Bronchial epithelial cell (primary cell): Measurements from ENCODE around the gene FAM131A. TPM values are rescaled to one million over a fixed set of nuclear protein-coding genes. Genes with fewer than 3 reads are reported as not detected.

ENCODE experiments used
- DNase-seq: peaks from one replicate; pipeline ENCODE4 v3.0.0-alpha.2; 2010; ENCODE audit warnings: low read depth
- FAIRE-seq: peaks from 2 replicates; lab custom pipeline; 2011; peaks lifted over from hg19 to GRCh38; lab: Jason Lieb, UNC
- H3K27me3 ChIP-seq: 2 replicates; pipeline ENCODE4 v1.5.1; 2011; ENCODE audit warnings: low read length; ENCODE audit not compliant: control insufficient read depth, insufficient read depth
- H3K36me3 ChIP-seq: 2 replicates; pipeline ENCODE4 v1.5.1; 2011; ENCODE audit warnings: low read length; ENCODE audit not compliant: control insufficient read depth, insufficient read depth
- H3K4me3 ChIP-seq: 2 replicates; pipeline ENCODE4 v1.5.1; 2011; ENCODE audit warnings: mild to moderate bottlenecking, low read depth, low read length, control low read depth
- total RNA-seq: library from RNA; depleted of rRNA; stranded (reverse); fragments of >200 nt; gene quantifications from 2 replicates; pipeline ENCODE4 v1.2.1, GENCODE V29; 2014
- TF ChIP-seq, protein P1 (sequence below): IDR thresholded peaks from 2 replicates; pipeline ENCODE4 v1.5.1; 2011; ENCODE audit warnings: mild to moderate bottlenecking, moderate library complexity, low read length, control low read depth, inconsistent platforms; ENCODE audit not compliant: insufficient read depth, severe bottlenecking

Gene FAM131A
- total RNA-seq, 1 donor from 2014 or later = 18.2 TPM

DNA sequence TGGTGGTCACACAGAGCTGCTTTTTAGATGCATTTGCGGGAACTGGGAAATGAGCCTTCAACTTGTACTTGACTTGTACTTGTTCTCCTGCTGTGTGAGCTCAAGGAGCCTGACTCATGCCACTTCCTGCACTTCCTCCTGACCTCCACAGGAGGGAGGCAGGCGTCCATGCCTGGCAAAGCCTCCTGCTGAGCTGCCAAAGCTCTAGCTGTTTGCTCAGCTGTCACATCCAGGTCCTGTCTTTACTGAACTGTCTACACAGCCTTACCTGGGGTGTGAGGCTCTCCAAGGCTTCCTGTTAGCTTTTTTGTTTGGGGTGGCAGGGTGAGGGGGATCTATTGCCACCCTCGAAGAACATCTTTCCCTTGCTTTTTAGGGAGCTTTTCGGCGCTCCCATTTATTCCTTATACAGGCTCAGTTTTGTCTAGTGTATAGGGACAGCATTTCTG is 34.2 kb downstream of the FAM131A start:
- peaks cover 9% of the 10 kb centered on the region for H3K27me3 ChIP-seq
- DNase-seq = peak; percentile 83
- TF ChIP-seq, protein P1, sequence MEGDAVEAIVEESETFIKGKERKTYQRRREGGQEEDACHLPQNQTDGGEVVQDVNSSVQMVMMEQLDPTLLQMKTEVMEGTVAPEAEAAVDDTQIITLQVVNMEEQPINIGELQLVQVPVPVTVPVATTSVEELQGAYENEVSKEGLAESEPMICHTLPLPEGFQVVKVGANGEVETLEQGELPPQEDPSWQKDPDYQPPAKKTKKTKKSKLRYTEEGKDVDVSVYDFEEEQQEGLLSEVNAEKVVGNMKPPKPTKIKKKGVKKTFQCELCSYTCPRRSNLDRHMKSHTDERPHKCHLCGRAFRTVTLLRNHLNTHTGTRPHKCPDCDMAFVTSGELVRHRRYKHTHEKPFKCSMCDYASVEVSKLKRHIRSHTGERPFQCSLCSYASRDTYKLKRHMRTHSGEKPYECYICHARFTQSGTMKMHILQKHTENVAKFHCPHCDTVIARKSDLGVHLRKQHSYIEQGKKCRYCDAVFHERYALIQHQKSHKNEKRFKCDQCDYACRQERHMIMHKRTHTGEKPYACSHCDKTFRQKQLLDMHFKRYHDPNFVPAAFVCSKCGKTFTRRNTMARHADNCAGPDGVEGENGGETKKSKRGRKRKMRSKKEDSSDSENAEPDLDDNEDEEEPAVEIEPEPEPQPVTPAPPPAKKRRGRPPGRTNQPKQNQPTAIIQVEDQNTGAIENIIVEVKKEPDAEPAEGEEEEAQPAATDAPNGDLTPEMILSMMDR = peak; percentile 98
- no peak overlapping the region for H3K4me3 ChIP-seq
- FAIRE-seq = no peak
- peaks cover 13% of the 10 kb centered on the region for H3K36me3 ChIP-seq

DNA sequence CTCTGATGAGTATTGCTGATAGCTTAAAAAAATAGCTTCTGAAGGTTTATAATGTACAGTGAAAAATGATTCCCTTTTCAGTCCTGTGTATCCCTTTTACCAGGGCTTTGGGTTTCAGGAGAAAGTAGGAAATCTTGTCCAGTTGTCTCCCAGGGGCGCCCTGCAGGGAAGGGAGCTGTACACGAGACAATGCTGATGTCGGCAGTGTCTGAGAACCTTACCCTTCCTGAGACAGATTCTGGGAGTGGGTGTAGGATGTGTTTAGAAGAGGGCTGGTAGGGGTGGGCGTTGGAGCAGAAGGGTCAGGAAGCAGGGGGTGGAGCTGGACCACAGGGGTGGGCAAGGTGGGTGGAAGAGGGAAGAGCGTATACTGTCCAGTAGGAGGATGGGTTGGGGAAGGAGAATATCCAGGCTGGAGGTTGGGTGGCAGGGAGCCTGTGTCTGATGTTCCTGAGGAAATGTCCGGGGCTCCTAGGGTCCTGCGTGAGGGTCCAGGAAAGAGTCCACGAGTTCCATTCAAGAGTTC is 35.0 kb downstream of the FAM131A start:
- H3K4me3 ChIP-seq = no peak overlapping the region
- FAIRE-seq = no peak

DNA sequence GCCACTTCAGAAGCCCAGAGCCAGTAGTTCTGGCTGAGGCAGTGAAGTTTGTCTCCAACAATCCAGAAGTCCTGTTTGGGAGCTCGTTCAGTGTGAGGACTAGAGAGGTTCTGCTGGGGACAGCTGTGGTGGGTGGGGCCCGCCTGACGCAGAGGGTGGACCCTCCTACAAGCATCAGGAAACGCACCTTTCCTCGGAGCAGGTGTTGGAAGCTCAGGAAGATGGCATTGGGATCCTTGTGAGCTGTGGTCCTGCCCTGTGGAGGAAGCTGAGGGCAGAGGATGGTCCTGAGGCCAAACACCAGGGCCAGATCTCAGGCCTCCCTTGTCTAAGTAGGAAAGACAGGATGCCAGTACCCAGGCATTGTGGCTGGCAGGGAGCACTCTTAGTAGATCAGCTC is 35.5 kb downstream of the FAM131A start:
- Histone ChIP-seq H3K27me3 (peaks cover 11% of the 10 kb centered on the region), H3K36me3 (peaks cover 7% of the 10 kb centered on the region), H3K4me3 (no peak overlapping the region)
- DNase-seq = no peak
- no peak for FAIRE-seq
- TF ChIP-seq, protein P1 = no peak

More for the DNA sequence above, 35.0 kb downstream of the FAM131A start:
- H3K27me3 ChIP-seq = peaks cover 9% of the 10 kb centered on the region
- DNase-seq = no peak
- H3K36me3 ChIP-seq = peaks cover 10% of the 10 kb centered on the region
- TF ChIP-seq, protein P1 = no peak

DNA sequence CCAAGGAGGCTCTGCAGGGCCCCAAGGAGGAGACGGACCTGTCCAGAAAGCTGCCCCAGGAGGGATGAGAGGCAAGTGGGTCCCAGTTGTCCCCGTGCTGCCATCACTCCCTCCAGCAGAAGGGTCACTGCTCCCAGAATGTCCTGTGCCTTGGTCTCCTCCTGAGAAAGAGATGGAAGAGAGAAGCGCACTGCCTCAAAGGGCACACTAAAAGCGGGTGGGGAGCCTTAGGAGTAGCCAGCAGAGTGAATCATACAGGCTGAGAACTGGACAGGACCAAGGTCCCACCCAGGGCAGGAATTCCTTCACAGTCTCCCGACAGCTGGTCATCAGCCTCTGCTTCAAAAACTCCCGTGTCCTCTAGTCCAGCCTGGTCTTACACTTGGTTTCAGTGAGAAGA is 36.0 kb downstream of the FAM131A start:
- H3K4me3 ChIP-seq = no peak overlapping the region
- FAIRE-seq = no peak
- TF ChIP-seq, protein P1 = no peak
- H3K27me3 ChIP-seq = peaks cover 15% of the 10 kb centered on the region
- H3K36me3 ChIP-seq = peaks cover 3% of the 10 kb centered on the region
- no peak for DNase-seq

DNA sequence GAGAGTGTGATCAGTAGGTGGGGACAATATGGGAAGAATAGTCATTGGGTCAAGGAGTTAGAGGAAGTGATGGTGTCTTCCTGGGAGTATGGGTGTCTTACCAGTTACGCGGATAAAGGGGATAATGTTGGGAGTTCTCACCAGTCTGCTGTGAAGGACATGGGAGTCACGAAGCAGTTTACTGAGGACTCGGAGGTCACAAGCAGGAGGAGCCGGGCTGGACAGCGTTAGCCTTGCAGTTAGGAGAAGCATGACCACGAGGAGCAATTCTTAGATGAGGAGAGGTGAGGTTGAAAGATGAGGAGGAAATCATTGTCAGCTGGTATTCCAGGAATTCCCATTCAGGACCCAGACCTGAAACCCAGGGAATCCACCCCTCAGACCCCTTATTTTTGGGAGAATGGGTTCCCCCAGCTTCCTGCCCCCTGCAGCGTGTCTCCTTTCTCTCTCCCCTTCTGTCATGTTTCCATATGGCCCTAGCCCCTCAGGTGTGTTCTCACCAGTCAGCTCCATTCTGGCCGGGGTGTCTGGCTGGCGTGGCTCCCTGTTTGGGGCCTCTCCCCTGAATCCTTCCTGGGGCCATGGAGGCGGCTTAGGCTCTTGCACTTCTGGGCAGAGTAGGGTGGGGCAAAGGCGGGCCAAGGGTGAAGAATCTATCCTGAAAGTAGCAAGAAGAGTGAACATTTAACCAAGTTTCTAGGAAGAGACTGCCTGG is 38.5 kb downstream of the FAM131A start:
- Histone ChIP-seq H3K36me3 (no peaks in the 10 kb centered on the region), H3K4me3 (no peak overlapping the region), H3K27me3 (peaks cover 29% of the 10 kb centered on the region)
- DNase-seq (no peak), FAIRE-seq (no peak)
- TF ChIP-seq, protein P1 = no peak
